ENCODE measurements around the gene C6orf62.
"Not testable (repeated sequence)": the region's sequence is repeated elsewhere in the genome, so short reads cannot be mapped to it uniquely, and the experiment has no call there.

The C6orf62 gene

DNA sequence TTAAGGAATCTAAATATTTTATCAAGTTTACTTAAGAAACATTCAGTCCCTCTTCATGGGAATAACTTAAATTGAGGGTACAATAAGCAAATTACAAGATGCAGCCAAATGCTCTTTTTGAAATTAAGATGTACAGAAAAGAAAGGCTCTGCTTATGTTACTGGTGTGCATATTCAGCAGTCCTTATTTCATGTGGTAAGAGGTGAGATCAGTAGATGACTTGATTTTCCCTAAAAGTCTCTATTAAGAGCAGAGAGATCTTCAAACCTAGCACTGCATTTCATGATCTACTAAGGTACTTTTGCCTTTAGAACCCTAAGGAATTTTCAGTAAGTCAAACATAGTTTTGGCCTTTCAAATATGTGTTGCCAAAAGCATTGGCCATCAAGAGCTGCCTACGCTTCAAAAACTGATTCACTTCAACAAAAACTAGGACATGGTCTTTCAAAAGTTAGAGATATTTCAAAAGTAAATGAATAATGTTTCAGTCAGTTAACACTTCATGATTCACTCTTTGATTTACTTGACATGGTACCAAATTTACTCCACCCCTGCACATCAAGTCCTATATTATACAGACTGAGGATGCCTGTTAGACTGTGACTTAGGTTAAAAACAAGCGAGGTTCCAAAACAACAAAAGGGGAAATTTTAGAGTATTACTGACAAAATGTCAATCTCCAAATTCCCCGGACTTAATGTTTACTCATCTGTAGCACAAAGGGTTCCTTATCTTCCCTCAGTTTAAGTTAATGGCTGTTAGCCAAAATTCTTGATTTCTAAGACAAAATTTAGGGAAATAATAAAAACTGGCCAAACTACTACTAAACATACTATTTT, 19.2 kb downstream of the C6orf62 start:
- no peak for DNase-seq (ENCODE audit: low read depth)

DNA sequence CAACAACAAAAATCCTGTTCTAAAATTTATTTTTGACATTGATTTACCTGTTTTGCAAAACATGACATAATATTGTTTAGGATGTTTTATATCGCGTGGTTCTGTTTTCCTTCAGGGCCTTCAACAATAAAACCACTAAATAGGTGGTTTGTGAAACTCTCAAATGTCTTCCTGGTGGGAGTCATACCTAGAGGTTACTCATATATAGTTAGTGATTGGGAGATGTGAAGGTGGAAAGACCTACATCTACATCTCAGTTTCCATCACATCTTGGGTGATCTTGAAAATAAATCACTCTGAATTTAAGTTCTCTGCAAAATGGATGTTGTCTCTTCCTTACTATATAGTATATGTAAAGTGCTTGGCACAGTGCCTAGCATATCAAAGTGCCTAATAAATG, 22.9 kb downstream of the C6orf62 start:
- no peak for DNase-seq (ENCODE audit: low read depth)

DNA sequence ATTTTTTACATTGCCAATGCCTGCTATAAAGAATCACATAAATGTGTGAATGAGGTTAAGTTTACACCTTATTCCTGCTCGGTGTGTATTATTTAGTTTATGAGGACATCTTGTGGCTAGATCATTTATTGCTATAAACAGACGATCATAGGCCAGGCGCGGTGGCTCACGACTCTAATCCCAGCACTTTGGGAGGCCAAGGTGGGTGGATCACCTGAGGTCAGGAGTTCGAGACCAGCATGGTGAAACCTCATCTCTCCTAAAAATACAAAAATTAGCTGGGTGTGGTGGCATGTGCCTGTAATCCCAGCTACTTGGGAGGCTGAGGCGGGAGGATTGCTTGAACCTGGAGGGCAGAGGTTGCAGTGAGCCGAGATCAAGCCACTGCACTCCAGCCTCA, 23.3 kb downstream of the C6orf62 start:
- peak; percentile 6 for DNase-seq (ENCODE audit: low read depth)

DNA sequence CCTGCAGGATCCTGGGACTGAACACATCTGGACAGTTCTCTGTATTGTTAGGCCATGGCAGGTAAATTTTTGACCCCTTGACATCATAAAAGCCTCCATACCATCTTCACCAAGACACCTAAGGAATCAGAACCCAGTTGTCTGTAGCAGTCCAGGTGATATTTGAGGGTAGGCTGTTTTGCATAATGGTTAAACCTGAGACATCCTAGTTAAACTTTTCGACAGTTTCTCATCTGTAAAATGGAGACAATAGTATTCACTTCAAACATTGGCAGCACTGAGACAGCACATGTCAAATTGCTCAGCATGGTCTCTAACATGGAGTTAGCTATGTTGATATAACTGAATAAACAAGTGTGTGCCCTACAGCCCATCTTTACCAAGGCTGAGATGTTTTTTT, 24.8 kb downstream of the C6orf62 start:
- DNase-seq (ENCODE audit: low read depth): no peak

DNA sequence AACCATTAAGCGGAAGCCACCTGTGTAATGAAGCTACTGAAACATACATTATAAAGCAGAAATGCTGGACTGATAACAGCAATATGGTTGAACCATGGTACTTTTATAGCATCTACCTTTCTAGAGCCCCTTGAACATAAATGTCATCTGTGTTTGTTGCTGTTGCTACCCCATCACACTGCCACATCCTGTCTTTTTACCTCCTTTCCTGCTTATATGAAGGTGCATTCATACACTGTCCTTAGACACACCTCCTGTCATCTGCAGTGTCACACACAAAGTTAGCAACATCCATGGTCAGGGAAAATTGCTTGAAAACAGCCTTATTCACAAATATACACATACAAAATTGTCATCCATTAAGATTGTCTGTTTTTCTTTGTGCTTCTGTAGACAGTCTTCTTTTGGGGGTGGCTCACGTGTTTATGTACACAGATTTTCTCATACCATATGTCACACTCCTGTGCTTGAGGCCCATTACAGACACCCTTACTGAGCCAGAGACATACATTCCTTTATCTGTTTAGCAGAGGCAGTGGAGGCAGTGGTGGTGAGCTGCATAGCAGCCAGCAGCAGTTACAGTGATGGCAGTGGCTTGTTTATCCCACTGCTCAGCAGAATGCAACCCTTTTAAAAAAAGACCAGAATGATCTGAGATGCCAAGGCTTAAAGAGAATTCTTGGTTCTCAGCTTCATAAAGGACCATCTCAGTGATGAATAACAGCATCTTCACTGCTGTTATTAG, 25.9 kb downstream of the C6orf62 start:
- DNase-seq (ENCODE audit: low read depth): no peak

DNA sequence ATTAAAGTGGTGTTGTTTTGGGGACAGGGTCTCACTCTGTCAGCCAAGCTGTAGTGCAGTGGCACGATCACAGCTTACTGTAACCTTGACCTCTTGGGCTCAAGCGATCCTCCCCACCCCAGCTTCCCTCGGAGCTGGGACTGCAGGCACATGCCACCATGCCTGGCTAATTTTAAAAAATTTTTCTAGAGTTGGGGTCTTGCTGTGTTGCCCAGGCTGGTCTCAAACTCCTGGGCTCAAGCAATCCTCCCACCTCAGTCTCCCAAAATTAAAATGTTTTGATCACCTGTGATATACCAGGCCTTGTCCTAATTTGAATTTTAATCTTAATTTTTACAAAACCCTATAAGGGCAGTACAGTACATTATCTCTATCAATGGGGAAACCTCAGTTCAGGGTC, 26.5 kb downstream of the C6orf62 start:
- DNase-seq (ENCODE audit: low read depth): no peak

DNA sequence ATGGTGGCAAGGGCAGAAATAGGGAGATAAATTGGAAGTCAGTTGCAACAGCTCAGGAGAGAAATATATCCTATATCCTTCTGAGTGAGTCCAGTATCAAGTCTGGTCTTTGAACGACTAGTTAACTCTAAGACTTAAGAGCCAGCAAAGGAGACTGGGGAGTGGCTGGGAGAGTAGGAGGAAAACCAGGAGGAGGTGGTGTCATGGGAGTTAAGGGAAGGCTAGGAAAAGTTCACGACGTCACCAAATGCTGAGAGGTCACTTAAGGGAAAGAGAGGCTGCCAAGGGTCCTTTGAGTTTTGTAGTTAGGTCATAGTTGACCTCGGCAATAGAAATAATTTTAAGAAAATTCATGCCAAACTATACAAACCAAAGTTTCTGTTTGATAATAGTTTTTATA, 27.0 kb downstream of the C6orf62 start:
- no peak for DNase-seq (ENCODE audit: low read depth)

DNA sequence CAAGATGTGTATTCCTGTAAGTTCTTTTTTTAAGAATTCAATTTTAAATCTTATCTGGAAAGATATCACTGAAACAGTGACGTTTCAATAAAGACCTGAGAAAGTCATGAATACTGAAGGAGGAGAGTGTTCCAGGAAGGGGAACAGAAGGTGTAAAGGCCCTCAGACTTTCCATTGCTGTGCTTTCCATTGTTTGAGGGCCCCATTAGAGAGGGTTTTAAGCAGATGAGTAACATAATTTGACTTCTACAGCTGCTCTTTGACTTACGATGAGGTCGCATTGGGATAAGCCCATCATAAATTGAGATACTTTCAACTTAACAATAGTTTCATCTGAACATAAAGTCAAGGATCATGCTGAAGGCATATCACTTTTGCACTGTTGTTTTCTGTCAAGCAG, 27.4 kb downstream of the C6orf62 start:
- DNase-seq (ENCODE audit: low read depth): no peak

DNA sequence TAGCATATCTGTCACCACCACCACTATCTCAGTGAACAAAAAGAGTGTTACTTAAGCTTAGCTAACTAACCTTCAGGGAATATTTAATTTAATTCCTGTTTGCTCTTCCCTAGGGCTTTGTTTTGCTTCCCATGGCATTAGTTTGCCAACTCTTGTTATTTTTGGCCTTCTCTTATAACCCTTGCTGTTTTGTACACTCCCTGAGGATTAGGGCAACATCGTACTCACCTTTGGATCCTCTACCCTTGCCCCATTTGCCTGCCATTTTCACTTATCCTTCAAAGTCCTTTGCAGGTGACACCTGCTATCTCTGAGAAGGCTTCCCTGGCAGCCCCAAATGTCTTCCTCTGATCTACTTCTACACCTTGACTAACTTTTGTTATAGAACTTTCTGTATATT, 28.4 kb downstream of the C6orf62 start:
- DNase-seq (ENCODE audit: low read depth): no peak

DNA sequence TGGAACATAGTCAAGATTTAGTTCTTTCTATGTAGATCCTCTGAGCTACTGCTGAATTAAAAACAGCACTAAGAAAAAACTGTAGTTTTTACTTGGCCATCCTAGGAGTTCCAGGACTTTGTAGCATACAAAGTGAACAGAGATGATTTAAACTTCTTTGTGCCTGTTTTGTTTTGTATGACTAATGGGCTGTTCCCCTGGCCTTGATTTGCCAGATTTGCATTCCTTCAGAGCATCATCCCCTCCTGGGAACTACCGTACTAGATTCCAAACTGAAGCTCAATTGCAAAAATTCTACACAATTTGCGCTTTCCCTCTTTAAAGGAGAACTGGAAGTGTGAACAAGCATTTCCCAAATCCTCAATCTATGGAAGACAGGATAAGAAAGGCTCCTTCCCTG, 29.0 kb downstream of the C6orf62 start:
- DNase-seq (ENCODE audit: low read depth): no peak

DNA sequence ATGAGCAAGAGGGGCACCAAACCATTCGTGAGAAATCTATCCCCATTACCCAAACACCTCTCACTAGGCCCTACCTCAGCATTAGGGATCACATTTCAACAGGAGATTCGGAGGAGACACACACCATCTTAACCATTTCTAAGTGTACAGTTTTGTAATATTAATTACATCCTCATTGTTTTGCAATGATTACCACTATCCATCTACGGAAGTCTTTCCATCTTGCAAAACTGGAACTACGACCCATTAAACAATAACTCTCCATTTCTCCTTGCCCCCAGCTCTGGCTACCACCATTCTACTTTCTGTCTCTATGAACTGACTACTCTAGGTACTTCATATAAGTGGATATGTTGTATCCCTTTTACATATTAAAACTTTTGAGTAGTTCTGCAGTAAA, 32.0 kb downstream of the C6orf62 start:
- no peak for DNase-seq (ENCODE audit: low read depth)

DNA sequence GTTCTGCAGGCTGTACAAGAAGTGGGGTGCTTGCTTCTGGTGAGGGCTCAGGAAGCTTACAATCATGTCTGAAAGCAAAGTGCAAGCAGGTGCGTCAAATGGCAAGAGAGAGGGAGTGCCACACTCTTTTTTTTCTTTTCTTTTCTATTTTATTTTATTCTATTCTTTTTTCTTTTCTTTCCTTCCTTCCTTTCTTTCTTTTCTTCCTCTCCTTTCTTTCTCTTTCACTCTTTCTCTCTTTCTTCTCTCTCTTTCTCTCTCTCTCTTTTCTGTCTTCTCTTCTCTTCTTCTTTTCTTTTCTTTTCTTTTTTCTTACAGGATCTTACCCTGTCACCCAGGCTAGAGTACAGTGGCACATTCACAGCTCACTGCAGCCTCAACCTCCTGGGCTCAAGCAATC, 32.5 kb downstream of the C6orf62 start:
- no peak for DNase-seq (ENCODE audit: low read depth)

DNA sequence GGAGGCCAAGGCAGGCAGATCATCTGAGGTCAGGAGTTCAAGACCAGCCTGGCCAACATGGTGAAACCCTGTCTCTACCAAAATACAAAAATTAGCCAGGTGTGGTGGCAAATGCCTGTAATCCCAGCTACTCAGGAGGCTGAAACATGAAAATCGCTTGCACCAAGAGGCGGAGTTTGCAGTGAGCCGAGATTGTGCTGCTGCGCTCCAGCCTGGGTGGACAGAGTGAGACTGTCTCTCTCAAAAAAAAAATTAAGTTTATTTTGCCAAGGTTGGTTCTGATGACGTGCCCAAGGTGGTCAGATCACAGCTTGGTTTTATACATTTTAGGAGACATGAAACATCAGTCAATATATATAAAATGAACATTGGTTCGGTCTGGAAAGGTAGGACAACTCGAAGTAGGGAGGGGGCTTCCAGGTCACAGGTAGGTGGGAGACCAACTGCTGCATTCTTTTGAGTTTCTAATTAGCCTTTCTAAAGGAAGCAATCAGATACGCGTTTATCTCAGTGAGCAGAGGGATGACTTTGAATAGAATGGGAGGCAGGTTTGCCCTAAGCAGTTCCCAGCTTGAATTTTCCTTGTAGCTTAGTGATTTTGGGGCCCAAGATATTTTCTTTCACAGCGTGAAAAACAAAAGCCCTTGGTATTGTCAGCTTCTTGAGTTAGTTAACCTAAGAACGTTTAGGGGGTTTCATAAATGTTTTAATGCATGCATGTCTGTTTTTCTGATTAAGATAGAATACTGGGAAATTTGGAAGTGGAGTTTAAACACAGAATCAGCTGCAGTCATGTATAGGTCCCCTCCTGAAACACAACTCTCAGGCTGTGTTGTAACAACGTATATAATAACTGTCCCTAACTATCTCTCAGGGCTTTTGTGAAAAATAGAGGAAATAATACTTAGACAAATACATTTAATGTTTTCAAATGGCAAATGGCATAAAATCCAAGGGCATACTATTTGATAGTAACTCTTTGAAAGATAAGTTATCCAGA, 35.4 kb downstream of the C6orf62 start:
- no peak for DNase-seq (ENCODE audit: low read depth)

DNA sequence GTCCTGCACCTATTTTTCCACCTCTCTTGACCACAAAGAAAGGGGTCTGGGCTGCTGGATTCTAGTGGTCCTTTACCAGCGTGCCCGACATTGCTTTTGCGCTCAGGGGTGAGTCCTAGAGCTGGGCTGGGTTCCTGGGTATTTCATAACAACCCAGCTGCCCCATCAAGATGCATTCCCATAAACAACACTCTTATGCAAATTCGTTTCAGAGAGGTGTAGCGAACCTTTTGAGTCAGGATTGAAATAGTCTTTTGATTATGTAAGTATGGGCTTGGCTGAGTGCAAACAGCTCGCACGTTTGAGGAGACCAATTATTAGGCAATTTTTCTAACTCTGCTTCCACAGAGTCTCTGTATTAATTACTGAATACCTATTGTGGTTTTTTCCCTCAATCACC, 38.4 kb downstream of the C6orf62 start:
- no peak for DNase-seq (ENCODE audit: low read depth)

DNA sequence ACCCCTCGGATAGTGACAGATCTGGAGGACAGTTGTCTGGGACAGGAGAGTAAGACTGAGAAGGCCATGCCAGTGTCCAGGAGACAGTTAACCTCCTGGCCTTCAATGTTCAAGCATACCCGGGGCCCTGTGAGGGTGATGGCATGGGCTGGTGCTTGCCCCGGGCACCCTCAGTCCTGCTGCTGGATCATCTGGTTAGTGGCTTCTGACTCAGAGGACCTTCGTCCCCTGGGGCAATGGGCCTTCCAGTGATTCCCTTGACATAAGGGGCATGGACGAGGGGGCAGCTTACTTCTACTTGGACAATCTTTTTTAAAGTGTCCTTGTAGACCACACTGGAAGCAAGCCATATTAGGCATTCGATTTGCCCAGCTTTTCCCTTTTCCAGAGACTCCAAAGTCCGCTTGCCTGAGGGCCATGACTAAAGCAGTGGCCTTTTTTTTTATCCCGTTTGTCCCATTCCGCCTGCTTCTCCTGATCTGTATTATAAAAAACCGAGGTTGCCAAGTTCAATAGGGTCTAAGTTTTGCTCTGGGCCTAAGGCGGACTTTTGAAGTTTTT, 40.1 kb downstream of the C6orf62 start:
- not testable (repeated sequence) for DNase-seq (ENCODE audit: low read depth)

DNA sequence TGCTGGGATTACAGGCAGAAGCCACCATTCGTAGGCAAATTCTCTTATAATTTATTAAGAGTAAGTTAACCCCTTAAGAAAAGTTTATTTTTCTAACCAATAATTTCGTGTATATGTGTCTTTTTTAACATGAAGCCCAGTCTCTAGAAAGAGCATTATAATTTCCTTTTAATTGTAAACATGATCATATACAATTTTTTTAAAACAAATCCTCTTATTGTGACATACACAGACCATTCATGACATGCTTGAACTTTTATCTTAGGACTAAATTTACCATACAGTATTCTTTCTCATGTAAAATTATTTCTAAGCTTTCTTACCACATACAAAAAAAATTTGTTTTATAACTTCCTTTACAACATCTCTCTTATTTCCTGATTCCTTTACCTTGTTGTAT, 45.3 kb downstream of the C6orf62 start:
- DNase-seq (ENCODE audit: low read depth): no peak

DNA sequence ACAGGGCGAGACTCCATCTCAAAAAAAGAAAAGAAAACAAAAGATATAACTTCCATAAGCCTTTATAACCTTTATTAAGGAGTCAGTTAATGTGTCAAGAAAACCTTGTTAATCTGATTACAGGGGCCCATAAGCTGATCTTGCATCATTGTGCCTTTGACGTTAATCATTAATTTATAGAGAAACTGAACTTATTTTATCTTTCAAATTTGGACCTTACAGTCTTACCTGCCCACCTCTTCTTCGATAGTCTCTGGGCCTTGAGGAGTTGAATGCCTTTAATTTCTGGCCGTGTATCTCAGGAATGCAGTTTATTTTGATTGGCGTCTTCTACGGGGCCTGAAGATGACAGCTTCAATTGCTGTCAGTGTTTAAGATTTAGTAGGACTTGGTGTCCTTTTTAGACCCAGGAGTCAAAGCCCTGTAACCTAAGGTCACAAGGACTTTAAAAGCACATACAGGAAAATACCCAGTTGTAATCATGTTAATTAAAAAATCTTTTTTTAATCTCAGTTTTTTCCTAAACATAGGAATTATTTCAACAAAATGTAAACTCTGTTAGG, 46.3 kb downstream of the C6orf62 start:
- DNase-seq (ENCODE audit: low read depth): no peak

DNA sequence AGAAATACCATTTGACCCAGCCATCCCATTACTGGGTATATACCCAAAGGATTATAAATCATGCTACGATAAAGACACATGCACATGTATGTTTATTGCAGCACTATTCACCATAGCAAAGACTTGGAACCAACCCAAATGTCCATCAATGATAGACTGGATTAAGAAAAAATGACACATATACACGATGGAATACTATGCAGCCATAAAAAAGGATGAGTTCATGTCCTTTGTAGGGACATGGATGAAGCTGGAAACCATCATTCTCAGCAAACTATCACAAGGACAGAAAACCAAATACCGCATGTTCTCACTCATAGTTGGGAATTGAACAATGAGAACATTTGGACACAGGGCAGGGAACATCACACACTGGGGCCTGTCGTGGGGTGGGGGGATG, 47.9 kb downstream of the C6orf62 start:
- DNase-seq (ENCODE audit: low read depth): not testable (repeated sequence)

DNA sequence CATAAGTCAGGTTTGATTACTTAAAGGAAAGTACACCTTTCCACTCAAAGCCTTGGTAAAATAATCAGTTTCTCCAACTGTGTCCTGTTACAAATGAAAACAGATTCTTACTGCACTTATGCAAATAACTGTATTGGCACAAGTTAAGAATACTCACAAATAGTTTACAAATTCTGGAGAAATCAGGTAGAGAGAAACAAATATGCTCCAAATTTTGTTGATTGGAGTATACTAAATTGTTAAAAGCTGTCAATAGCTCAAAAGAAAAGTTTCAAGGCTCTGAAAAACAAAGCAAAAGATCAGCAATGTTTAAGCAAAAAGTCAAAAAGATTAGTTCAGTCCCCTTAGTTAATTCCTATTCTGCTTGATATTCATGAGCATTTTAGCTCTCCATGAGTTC, 48.5 kb downstream of the C6orf62 start:
- not testable (repeated sequence) for DNase-seq (ENCODE audit: low read depth)

DNA sequence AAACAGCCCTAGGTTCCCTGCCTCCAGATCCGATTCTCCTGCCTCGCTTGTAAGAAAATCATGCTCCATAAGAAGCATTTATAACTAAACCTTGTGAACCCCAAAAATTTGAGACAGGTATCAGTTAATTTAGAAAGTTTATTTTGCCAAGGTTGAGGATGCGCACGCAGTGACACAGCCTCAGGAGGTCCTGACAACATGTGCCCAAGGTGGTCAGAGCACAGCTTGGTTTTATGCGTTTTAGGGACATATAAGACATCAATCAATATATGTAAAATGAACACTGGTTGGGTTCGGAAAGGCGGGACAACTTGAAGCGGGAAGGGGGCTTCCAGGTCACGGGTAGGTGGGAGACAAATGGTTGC, 50.0 kb downstream of the C6orf62 start:
- DNase-seq (ENCODE audit: low read depth): no peak
